ENCODE measurements around the gene FANCI. TPM values are rescaled to one million over a fixed set of nuclear protein-coding genes. Genes with fewer than 3 reads are reported as not detected.

The FANCI gene
- total and polyA plus RNA-seq, 2 of the 13 experiments (the other 11 are each of a cell fraction or from before 2014, with no cell fraction given): 15.7 to 68.8 TPM

DNA sequence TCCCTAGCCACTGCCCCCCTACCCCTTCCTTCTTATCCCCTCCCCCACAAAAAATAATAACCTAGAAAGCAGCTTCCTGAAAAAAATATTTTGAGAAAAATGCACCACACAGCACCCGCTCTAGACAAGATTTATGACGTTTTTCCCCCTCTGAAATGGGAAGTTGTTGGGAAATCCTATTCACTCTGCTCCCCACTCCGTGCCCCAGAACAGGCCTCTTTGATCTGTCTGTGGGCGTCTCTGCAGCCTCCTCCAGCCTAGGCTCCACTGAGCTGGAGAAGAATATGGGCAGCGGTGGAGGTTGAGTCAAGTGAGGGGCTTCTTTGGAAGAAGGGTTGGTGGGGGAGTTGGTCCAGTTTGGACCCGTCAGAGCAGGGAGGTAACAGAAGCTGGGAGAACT is 119.4 kb downstream of the FANCI start:
- CTCF ChIA-PET (ENCODE audit: low intra/inter-chr PET ratio, low total read pairs): no interaction called here
- 10% methylated on average over 6 of the region's 6 CpGs for WGBS (ENCODE audit: low lambda C conversion rate)
- in situ Hi-C loops (cut with HindIII; ENCODE audit: extremely low pct_ligation_motif_present, low pct_unique_long_range_greater_than_20kb): no loop called here
- no peak for TF ChIP-seq ZNF407 (CRISPR knock-in tag; IDR thresholded peaks at IDR 0.05; ENCODE audit: not compliant biosample characterization)
- no peak for TF ChIP-seq GTF2F1 (IDR thresholded peaks at IDR 0.05; ENCODE audit: low read length)
- no peak for TF ChIP-seq ZNF746 (CRISPR knock-in tag; IDR thresholded peaks at IDR 0.05)
- no peak for TF ChIP-seq ZNF646 (CRISPR knock-in tag; IDR thresholded peaks at IDR 0.05)
- TF ChIP-seq, protein P1, sequence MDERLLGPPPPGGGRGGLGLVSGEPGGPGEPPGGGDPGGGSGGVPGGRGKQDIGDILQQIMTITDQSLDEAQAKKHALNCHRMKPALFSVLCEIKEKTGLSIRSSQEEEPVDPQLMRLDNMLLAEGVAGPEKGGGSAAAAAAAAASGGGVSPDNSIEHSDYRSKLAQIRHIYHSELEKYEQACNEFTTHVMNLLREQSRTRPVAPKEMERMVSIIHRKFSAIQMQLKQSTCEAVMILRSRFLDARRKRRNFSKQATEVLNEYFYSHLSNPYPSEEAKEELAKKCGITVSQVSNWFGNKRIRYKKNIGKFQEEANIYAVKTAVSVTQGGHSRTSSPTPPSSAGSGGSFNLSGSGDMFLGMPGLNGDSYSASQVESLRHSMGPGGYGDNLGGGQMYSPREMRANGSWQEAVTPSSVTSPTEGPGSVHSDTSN (CRISPR knock-in tag; IDR thresholded peaks at IDR 0.05): no peak
- TF ChIP-seq CBX1 (IDR thresholded peaks at IDR 0.05; ENCODE audit: low read depth): no peak
- no peak for TF ChIP-seq ZNF333 (CRISPR knock-in tag; IDR thresholded peaks at IDR 0.05; ENCODE audit: borderline replicate concordance)
- no peak for TF ChIP-seq SALL1 (CRISPR knock-in tag; IDR thresholded peaks at IDR 0.05)
- no peak for TF ChIP-seq ZFAT (CRISPR knock-in tag; conservative IDR thresholded peaks at IDR 0.05)
- TF ChIP-seq ELF1 (CRISPR knock-in tag; IDR thresholded peaks at IDR 0.05): no peak

More for the DNA sequence above, 119.4 kb downstream of the FANCI start:
- Histone ChIP-seq H3K9ac (ENCODE audit: insufficient read depth, low read depth, low read length) (no peak overlapping the region), H3K4me3 (replicated peaks in 1 of 3; ENCODE audit: insufficient read depth in 1 of 3, low read depth in 2 of 3, low read length in 3 of 3) (no peak overlapping the region), H4K20me1 (ENCODE audit: insufficient read depth, low read length) (peaks cover 11% of the 10 kb centered on the region), H3K4me2 (ENCODE audit: low read depth, low read length) (no peak overlapping the region), H3K27ac (ENCODE audit: extremely low read length, insufficient read depth, low read length) (no peak overlapping the region), H3K79me2 (ENCODE audit: insufficient read depth, low read length) (no peaks in the 10 kb centered on the region), H3K9me3 (ENCODE audit: low read length) (no peaks in the 10 kb centered on the region), H3K4me1 (ENCODE audit: insufficient read depth, low read length) (peaks cover 7% of the 10 kb centered on the region), H3K27me3 (ENCODE audit: control insufficient read depth in 1 of 2, insufficient read depth in 2 of 2, low read length in 2 of 2) (peaks cover 14 to 90% of the 10 kb centered on the region in 2 experiments), H2AFZ (ENCODE audit: low read length) (no peak overlapping the region), H3K36me3 (replicated peaks in 1 of 2; ENCODE audit: control insufficient read depth in 1 of 2, insufficient read depth in 2 of 2, low read length in 2 of 2) (no peaks in the 10 kb centered on the region)
- POLR2A ChIA-PET: no interaction called here
- FAIRE-seq (no peak), DNase-seq (ENCODE audit: low spot score) (no peak), ATAC-seq (no peak)
- no TSS peak for BruUV-seq (replicated peaks)
- intact Hi-C loops (cut with micrococcal nuclease; ENCODE audit: unreplicated experiment): no loop called here

Data from HepG2 (cell line).